NT2/D1 (cell line): ENCODE data around the gene ASIC2.

ENCODE experiments used
- SUZ12 ChIP-seq: IDR thresholded peaks from 2 replicates; pipeline ENCODE4 v1.6.1; 2011; ENCODE audit not compliant: insufficient read length, insufficient read depth; ENCODE audit errors: extremely low read depth
- YY1 ChIP-seq: IDR thresholded peaks from 2 replicates; pipeline ENCODE4 v1.6.1; 2011; ENCODE audit not compliant: insufficient read length, insufficient read depth

GRCh38 chr17:33124185-33124584, 168.9 kb downstream of the ASIC2 start:
- TF ChIP-seq SUZ12 (no peak), YY1 (no peak)
